HG02884 (cell line): ENCODE data around the gene ANKRD13B.

Experiments
- ATAC-seq: cut with Tn5 transposase; IDR thresholded peaks from one replicate; pipeline ENCODE4 v1.9.1; 2021; ENCODE audit warnings: mild to moderate bottlenecking, moderate library complexity; ENCODE audit not compliant: unreplicated experiment

ANKRD13B gene

DNA sequence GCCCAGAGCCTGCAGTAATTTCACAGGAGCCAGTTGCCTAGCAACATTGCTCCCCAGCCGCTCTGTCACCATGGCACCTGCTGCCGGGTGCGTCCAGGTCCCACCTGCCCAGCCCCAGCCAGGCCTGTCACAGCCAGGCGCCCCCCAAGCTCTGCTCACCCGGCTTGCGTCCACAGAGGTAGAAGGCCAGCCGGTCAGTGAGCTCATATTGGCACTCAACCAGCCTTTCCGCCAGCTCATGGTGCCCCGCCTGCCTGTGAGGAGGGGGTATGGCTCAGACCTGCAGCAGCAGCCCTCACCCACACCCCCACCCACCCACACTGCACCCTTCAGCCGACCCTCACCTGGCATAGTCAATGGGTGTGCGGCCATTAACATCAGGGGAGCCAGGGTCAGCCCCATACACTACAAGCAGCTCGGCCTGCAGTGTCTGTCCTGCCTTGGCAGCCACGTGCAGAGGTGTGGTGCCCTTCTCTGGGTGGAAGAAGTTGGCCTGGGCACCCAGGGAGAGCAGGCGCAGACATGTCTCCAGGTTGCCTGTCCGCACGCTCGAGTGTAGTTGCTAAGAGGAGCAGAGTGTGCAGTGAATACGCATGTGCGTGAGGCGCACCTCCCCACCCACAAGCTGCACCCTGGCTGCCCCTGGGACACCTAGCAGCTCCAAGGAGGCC lies 11.2 kb upstream of the ANKRD13B start:
- no peak for ATAC-seq

DNA sequence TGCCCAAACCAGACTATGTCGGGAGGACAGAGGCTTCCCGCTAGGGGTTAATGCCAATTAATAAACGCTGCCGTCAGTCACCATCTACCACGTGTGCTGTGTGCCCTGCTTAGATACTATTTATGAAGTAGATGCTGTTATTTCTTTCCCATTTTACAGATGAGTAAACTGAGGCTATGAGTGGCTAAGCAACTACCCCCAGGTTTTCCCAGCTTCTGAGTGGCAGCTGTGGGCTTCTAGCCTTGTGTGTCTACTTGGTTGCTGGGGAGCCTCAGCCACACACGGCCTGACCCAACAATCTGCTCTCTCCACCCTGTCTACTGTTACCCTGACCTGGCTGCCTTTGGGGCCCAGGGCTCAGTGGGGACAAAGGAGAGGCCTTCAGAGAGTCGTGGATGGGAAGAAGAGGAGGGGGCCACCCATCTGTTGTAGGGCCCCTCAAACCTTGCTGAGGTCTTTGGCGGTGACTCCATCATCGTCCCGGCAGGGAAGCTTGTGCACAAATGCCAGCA lies 10.6 kb upstream of the ANKRD13B start:
- ATAC-seq = no peak

DNA sequence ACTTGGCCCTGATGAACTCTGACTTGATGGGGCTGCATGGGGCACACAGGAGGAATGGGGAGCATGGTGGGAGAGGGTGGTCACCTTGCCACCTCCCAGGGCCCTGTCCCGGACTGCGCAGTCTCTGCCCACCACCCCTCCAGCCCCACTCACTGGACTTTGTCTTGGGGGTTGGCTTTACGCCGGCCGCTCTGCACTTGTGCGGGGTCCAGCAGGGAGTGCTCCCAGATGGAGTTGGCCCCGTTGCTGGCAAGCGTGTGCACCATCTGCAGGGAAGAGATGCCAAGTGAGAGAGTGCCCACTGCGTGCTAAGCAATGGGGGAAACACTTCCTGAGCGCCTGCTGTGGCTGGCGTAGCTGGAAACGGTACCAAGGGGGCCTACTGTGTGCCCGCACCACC lies 10.2 kb upstream of the ANKRD13B start:
- no peak for ATAC-seq

DNA sequence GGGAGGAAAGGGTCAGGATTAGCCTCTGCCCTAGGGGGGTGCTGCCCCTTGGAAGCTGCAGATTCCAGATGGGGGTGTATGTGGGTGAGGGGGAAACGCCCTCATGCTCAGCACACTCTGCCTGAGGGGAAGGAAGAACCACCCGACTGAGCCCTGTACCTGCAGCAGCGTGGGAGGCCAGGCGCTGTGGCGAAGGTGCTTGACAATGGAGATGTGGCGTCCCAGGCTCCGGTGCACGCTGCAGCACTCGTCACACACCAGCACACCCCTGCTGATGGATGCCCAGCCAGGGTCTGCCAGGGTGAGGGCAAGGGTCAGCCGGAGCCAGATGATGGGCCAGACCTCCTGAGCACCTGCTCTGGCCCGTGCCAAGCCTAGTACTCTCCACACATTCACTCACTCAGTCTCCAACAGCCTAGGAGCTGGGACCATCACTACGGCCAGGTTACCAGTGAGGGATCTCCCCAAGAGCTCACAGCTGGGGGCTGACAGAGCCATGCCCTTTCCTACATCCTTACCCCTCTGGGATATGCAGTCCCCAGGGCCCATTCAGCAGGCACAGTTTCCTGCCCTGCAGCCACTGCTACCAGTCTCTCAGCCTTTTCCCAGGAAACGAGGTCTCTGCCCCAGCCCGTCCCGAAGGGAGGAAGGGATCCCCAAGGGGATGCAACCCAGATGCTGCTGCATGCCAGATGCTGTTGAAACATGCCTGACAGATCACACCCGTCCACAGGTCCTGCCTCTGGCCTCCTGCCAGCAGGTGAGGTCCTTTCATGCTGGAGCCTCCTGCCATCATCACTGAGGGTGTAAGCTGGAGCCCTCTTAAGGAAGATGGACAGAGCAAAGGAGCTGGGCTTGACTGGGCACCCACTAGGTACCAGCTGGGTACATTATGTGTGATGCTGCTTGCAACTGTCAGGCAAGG lies 9.3 kb upstream of the ANKRD13B start:
- no peak for ATAC-seq

DNA sequence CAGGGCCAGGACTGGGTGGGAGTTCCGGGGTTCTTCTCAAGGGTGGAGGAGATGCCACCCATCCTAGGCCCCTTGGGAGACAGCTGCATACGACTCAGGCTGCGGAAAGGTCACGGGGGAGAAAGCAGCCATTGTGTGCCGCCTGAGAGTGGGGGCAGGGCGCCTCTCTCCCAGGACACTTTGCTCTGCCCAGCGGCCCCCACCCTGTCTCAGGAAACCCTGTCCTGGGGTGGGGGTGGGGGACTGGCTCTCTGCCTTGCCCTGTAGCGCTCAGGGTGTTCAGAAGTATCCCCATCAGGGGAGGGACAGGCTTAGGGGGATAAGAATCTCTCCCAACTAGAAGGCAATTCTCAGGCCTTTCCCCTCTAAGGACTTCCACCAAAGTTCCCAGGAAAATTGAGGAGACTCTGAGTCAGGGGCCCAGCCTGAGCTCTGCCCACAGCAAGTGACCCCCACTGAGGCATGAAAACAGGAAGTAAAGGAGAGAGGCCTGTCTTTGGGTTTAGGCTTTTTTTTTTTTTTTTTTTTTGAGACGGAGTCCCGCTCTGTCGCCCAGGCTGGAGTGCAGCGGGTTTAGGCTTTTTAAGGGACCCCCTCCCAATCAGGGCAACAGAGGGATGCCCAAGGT lies 8.4 kb upstream of the ANKRD13B start:
- no peak for ATAC-seq

DNA sequence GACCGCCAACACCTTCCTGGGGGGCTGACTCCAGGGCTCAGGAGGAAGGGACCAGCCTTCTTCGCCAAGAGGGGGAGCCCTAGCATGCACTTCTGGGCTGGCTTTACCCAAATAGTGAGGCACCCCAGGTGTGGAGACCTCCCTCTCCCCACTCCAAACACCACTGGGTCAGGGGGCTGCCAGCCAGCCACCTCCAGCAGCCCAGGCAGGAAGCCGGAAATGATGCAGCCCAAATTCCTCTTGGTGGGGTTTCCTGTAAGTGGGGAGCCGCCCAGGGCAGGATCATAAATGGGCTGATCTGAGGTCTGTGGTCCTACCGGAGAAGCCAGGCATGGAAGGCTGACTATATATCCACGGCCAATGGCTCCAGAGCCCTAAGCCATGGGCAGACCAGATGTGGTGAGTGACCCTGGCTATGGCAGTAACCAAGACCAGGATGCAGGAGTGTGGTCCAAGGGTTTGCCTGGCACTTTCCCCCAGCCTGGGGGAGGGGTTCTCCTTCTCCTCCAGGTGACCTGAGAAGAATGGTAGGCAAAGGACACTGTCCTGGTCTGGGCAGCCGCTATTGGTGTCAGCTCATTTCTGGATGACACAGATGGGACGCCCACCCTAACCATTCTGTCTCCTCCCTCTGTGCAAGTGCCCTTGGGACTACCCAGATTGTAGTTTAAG lies 7.7 kb upstream of the ANKRD13B start:
- ATAC-seq = no peak

DNA sequence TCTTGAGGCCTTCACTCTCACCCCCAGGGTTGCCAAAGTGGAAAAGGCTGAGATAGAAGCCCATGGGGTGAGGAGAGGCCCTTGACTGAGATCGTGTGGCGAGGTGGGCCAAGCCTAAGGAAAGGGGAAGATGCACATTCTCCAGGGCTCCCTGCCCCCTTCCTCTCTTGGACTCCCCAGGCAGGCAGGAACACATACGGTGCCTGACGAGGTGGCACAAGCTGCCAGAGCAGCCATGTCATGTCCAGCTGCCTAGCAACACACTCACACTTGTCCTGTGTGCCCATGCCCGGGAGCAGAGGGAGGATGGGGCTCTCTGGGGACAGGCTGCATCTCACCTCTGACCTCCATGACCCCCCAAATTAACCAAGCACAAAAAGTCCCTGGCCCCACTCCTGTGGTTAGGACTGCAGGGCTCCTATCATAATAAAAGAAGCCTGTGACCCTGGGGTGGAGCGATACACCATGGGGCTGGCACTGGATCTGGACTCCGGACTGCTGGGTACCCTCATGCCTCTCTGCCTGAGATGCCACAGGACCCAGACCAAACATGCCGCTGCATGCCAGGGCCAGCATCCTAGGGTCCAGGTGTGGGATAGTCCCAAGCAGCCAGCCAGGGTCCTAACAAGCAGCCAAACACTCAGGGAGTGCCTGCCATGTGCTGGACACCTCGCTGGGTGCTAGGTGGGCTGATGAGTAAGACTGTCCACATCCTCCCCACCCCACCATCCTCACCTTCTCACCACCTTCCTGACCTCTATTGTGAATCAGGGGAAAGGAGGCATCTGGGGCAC lies 6.1 kb upstream of the ANKRD13B start:
- no peak for ATAC-seq

DNA sequence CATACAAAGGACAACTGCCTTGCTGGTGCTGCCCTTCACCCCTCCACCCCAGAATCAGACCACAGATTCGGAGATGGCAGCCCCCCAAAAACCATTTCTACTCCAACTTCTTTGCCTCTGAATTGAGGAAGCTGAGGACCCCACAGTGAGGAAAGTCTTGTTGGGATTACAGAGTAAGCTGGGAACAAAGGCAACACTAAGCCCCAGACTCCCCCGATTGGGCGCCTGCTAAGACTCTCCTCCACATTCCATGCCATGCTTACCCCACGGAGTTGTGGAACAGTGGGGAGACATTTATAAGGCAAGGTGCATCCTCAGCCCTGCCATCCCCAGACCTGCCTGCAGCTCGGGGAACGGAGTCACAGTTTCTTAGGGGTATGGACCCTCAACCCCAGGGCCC lies 5.3 kb upstream of the ANKRD13B start:
- no peak for ATAC-seq

DNA sequence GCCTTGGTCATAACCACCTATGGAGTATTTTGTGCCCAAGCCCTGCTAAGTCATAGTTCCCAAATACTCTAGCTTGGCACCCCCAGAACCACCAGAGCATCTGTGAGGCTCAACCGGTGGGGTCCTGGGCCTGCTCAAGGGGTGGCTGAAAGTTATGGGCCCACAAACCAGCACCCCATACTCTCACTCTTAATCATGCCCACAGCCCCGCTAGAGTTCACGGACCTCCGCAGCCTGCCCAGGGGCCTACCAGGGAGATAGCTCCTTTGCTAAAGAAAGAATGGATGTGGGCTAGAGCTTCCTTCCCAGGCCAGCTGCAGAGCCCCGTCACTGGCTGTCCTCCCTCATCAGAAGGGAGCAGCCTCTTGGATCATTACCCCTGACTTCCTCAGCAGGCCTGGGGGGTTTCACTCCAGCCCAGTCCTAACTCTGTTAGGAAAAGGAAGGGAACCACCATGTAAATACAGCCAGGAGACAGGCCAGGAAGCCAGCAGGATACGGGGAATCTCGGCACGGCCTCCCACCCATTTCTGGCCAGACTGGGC lies 4.8 kb upstream of the ANKRD13B start:
- no peak for ATAC-seq

DNA sequence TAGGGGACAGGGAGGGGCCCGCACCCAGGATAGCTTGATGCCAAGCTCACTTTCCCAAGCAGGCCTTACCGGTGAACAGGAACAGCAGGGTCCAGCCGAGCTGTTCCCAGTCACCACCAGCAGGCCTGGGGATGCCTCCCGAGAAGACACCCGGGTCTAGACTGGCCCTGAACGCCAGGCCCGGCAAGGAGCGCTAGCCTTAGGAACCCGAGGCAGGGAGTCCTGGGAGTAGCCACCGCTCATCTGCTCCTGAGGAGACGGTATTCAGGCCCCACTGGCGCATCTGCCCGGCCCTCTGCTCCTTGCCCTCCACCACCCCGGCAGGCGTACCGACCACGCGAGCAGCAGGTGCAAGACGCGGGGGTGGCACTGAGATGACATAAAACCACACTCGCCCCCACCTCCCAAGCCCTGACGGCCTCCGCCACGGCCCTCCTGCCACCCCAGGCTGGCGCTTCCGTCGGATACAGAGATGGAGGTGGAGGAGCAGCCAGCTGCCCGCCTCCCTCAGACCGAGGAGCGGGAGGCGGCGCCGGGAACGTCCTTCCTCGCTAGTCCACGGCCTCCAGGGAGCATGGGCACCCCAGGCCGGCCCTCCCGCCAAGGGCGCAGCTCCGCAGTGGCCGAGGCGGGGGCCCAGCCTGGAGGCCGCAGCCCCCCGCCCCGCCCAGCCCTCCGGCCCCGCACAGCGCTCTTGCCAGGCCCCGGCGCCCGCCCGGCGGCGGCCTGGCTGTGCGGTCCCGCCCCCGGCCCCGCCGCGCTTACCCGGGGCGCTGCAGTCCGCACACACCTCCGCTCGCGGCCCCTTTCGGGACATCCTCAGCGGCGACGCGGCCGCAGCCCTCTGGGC lies 4.1 kb upstream of the ANKRD13B start:
- no peak for ATAC-seq

DNA sequence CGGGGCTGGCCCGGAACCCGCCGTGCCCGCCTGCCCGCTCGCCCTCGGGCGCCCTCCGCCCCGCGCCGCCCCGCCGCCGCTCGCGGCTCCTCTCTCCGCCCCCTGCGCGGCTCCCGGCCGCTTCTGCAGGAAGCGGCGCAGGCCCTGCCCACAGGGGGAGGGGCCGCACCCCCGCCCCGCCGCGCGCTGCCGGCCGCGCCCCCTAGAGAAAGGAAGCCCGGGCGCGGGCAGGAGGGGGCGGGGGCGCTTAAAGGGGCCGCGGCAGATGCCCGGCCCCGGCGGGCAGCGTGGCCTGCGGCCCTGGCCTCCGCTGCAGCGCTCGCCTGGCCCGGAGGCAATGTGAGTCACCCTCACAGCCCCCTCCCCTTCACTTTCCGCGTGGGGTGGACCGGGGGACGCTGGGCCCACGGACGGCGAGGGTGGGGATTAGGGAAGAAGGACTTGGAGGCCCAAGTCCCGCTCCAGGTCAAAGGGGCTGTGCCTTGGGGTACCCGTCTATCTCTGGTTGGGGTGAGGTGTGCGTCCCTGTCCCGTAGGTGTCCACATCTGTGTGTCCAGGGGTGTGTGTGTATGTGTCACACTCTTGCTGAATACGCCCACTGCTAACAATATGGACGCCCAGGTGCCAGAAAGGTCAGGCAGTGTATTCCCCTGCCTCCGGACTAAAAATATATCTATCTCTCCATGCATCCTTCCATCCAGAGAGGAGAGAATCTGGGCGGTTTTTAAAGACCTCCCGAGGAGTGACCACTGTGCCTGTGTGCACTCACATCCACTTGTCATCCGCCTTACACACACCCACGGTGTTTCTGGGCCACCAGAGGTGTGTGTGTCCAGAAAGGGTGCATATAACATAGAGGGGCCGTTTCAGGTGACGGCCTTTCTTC lies 3.2 kb upstream of the ANKRD13B start, which contains the start of gene GIT1:
GIT1 (minus strand) TSS at position 125 of the 887 bp plus-strand sequence. CDS start 270 bp downstream, outside the sequence.
- ATAC-seq = no peak

DNA sequence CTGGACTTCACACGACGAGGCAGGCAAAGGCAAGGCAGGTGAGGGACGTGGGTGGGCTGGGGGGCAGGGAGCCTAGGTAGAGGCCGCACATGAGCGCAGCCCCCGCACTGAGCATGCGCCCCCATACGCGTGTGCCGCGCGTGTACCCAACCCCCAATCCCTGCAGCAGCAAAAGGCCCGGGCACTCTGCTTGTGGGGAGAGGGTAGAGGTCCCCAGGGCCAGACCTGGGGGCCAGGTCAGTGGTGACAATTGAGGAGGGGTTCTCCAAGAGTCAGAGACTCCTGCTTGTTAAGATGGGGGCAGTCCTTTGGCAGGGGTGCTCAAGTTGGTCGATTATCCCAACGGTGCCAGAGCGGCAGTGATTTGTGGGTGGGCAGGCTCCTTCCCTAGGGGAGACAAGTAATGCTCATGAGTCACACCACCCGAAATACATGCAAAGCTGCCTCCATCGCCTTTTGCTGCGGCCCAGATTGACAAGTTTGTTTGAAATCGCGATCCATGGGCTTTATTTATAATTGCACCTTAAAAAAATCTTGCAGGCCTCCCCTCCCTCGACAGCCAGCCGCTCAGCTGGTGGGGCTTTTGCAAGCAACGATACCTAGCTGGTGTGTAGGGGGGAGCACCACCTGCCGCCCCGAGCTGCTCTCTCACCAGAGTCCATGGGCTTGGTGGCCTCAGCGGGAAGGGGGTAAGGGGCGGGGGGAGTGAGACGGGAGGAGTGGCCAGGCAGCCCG lies 2.4 kb upstream of the ANKRD13B start:
- no peak for ATAC-seq

DNA sequence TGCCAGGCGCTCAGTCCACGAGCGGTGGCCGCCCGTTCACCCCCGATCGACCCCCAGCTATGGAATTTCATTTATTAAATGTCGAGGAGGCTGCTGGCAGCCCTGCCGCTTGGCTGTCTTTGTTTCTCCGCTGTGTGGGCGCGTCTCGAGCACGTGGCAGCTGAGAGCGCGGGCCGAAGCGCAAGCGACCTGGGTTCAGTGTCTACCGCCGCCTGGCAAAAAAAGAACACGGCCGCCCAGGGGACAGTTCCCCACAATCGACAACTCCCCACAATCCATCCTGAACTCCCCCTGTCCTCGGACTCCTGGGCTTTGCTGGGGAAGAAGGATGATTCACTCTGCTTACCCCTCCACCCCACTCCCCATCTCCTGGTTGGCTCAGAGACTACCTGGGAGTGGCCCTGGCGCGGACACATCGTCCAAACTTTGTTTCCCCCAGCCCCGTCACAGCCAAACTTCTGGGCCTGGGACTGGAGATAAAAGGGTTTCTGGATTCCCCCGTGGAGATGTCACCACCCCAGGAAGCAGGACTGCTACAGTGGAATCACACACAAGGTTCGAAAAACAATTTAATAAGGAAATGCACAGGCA lies 1.7 kb upstream of the ANKRD13B start:
- no peak for ATAC-seq

DNA sequence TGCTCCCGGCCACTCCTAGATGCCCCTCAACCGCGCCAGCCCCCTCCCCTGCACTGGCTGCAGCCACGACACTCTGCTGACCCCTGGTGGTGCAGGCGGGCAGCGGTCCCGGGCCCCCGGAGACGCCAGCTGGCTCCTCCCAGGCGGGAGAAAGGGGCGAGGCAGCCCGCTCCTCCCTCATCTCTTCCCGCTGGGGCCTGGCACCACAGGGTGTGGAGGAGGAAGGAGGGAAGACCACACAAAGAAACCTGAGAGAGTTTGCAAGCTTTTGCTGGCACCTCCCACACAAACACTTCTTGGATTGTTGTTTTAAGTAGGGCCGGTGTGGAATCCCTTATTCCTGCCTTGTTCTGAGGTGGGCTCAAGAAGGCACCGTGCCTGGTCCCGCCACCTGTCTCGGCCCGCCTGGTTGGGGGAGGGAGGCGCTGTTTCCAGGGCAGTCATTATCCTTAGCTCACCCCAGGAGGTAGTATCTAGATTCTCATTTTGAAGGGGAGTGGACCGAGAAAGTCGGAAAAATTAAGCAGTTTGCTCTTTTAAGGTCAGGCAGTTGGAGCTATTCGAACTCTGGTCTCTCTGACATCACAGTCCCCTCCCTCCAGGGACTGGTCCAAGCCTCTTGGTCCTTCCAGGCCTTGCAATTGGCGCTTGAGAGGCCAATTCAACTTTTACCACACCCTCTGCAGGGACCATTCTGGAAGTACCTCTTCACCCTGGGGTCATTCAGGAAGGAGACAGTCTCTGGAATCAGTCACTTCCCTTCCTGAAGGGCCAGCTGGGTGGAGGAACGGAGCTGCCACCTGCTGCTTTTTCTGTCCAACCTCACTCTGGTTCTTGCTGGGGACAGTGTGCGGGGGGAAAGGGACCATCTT lies 959 bp upstream of the ANKRD13B start:
- ATAC-seq = no peak

DNA sequence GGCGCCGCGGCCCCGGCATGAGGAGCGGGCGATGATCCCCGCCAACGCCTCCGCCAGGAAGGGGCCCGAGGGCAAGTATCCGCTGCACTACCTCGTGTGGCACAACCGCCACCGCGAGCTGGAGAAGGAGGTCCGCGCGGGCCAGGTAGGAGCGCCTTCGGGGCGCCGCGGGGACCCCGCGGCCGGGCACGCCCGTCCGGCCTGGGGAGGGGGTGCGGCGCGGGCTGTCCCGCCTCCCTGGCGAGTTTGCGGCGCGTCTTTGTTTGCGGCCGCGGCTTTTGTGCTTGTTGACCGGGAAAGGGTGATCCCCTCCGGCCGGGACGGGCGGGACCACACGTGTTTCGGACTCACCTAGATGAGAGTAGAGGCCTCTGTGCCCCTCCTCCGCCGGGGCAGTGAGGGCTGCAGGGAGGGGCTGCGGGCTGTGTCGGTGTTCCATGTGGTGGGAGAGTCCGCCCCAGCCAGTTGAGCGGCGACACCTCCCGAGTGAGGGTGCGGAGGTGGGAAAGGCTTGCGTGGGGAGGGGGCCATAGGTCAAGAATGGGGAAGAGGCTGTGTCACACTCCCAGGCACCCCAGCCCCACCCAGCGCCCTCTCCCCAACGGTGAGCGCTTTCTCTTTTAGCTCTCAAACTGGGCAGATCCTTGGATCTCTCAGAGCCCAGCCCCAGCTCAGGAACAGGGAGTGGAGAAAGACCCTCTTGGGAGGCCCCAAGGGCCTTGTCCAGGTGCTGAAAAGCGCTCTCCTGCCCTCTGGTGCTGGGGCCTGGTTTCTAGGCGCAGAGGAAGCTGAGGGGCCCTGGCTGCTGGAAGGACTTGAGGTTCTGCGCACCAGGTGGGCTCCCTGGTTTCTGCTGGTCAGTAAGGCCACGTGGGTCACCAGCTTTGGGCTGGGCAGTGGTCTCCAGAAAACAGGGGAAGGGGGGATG lies 923 bp downstream of the ANKRD13B start:
- no peak for ATAC-seq
